OCI-LY3 (cell line): ENCODE data around the gene NEB.

Source experiments
- H2AFZ ChIP-seq: fragments of 200-600, 300-600 bp; shearing (Covaris generic); 2 replicates; pipeline ENCODE4 v1.6.0; 2014; ENCODE audit warnings: antibody characterized with exemption, low read depth, low read length
- H3K27ac ChIP-seq: fragments of 200-600, 300-600 bp; sonication (generic); 2 replicates; pipeline ENCODE4 v1.5.1; 2014; ENCODE audit warnings: mild to moderate bottlenecking, low read length, moderate library complexity, mixed read lengths
- H3K27me3 ChIP-seq: fragments of 200-600, 300-600 bp; sonication (generic); 2 replicates; pipeline ENCODE4 v1.6.1; 2014; ENCODE audit warnings: low read depth, low read length, mixed read lengths
- H3K36me3 ChIP-seq: fragments of 200-600, 300-600 bp; sonication (generic); replicated peaks from 2 replicates; pipeline ENCODE3; 2014; ENCODE audit warnings: low read depth, low read length, mixed read lengths
- H3K4me1 ChIP-seq: fragments of 300-600, 200-600 bp; sonication (generic); 2 replicates; pipeline ENCODE4 v1.6.1; 2014; ENCODE audit warnings: low read length, mixed read lengths
- H3K4me2 ChIP-seq: fragments of 200-600, 300-600 bp; sonication (generic); 2 replicates; pipeline ENCODE4 v1.6.1; 2014; ENCODE audit warnings: low read length, mixed read lengths
- H3K4me3 ChIP-seq: fragments of 300-600, 200-600 bp; sonication (generic); 2 replicates; pipeline ENCODE4 v1.5.1; 2014; ENCODE audit warnings: antibody characterized with exemption, mild to moderate bottlenecking, low read length, moderate library complexity
- H3K79me2 ChIP-seq: fragments of 300-600, 200-600 bp; shearing (Covaris generic); 2 replicates; pipeline ENCODE4 v1.6.1; 2014; ENCODE audit warnings: mild to moderate bottlenecking, low read length, mixed read lengths
- H3K9ac ChIP-seq: fragments of 300-600, 200-600 bp; shearing (Covaris generic); 2 replicates; pipeline ENCODE4 v1.6.0; 2014; ENCODE audit warnings: mild to moderate bottlenecking, low read length, moderate library complexity
- H3K9me3 ChIP-seq: fragments of 200-600, 300-600 bp; shearing (Covaris generic); 2 replicates; pipeline ENCODE4 v1.6.1; 2014; ENCODE audit warnings: low read length, mixed read lengths; ENCODE audit not compliant: insufficient read depth
- H4K20me1 ChIP-seq: fragments of 200-600, 300-600 bp; sonication (generic); 2 replicates; pipeline ENCODE4 v1.6.1; 2016; ENCODE audit warnings: low read length, mixed read lengths; ENCODE audit not compliant: insufficient read depth
- EZH2phosphoT487 ChIP-seq: fragments of 200-600 bp; shearing (Covaris generic); IDR thresholded peaks from 2 replicates; pipeline ENCODE4 v1.6.1; 2018; ENCODE audit warnings: antibody characterized with exemption, mixed run types, low read depth
- TF ChIP-seq, protein P1 (sequence below): fragments of 200-600, 300-600 bp; sonication (generic); IDR thresholded peaks from 2 replicates; pipeline ENCODE4 v1.5.1; 2014; ENCODE audit warnings: antibody characterized with exemption, low read length, low read depth

Gene NEB

DNA sequence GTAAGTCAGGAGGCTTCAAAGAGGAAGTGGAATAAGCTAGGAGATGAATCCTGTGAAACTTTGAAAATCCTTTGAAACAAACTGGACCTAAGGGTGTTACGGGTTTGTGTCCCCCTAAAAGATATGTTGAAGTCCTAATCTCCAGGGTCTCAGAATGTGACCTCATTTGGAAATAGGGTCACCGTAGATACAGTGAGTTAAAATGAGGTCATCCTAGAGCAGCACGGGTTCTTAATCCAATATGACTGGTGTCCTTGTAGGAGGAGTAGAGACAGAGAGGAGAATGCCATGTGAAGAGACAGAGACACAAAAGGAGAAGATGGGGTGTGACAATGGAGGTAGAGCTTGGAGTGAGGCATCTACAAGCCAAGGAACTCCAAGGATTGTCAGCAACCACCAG is 26.9 kb upstream of the NEB start:
- H2AFZ ChIP-seq: no peak overlapping the region

DNA sequence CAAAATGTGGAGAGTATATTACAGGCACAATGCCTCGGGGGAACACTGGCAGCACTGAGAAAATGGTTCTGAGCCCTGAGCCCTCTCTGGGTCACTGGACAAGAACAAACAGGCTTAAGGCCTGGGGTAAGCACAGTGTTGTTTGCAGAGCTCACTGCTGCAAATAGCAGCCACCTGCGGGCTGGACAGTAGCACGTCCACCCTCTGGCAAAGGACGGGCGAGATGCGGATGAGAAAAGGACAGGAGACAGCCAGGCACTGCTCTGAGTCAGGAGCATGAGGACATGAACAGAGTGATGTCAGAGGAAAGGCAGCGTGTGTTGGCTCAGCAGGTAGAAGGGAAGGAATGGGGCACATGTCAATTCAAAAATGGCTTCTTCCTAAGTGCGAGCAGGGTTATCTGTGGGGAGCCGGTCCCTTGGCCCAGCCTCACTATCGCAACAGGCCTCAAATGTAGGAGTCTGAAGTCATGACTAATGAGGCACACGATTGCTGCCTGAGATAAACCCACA is 25.9 kb upstream of the NEB start:
- Histone ChIP-seq H2AFZ (no peak overlapping the region), H3K9ac (no peak overlapping the region), H3K4me2 (no peak overlapping the region), H3K27me3 (no peaks in the 10 kb centered on the region), H3K4me1 (no peaks in the 10 kb centered on the region), H3K27ac (no peak overlapping the region), H4K20me1 (no peaks in the 10 kb centered on the region), H3K36me3 (no peaks in the 10 kb centered on the region), H3K4me3 (no peak overlapping the region), H3K9me3 (no peaks in the 10 kb centered on the region), H3K79me2 (no peaks in the 10 kb centered on the region)
- TF ChIP-seq EZH2phosphoT487: no peak
- TF ChIP-seq, protein P1, sequence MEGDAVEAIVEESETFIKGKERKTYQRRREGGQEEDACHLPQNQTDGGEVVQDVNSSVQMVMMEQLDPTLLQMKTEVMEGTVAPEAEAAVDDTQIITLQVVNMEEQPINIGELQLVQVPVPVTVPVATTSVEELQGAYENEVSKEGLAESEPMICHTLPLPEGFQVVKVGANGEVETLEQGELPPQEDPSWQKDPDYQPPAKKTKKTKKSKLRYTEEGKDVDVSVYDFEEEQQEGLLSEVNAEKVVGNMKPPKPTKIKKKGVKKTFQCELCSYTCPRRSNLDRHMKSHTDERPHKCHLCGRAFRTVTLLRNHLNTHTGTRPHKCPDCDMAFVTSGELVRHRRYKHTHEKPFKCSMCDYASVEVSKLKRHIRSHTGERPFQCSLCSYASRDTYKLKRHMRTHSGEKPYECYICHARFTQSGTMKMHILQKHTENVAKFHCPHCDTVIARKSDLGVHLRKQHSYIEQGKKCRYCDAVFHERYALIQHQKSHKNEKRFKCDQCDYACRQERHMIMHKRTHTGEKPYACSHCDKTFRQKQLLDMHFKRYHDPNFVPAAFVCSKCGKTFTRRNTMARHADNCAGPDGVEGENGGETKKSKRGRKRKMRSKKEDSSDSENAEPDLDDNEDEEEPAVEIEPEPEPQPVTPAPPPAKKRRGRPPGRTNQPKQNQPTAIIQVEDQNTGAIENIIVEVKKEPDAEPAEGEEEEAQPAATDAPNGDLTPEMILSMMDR: no peak

More for the DNA sequence above, 26.9 kb upstream of the NEB start:
- no peak overlapping the region for H3K4me3 ChIP-seq
- no peaks in the 10 kb centered on the region for H3K36me3 ChIP-seq
- H3K27ac ChIP-seq: no peak overlapping the region
- no peaks in the 10 kb centered on the region for H3K9me3 ChIP-seq
- H4K20me1 ChIP-seq: no peaks in the 10 kb centered on the region
- no peak overlapping the region for H3K4me2 ChIP-seq
- H3K4me1 ChIP-seq: peaks cover 7% of the 10 kb centered on the region
- H3K27me3 ChIP-seq: no peaks in the 10 kb centered on the region
- no peaks in the 10 kb centered on the region for H3K79me2 ChIP-seq
- TF ChIP-seq EZH2phosphoT487: no peak
- TF ChIP-seq, protein P1: no peak
- no peak overlapping the region for H3K9ac ChIP-seq

DNA sequence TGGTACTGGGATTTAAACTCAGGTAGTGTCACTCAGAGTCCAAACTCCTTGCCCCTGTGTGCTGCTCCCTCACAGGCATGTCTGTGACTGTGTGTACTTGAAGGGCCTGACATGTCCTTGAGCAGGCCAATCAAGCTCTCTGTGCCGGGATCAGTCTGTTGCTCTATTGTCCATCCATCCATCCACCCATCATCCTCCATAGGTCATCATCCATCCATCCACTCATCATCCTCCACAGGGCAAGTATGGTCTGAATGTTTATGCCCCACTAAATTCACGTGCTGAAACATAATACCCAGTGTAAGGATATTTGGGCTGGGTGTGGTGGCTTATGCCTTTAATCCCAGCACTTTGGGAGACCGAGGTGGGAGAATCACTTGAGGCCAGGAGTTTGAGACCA is 24.5 kb upstream of the NEB start:
- H3K4me3 ChIP-seq: no peak overlapping the region
- no peaks in the 10 kb centered on the region for H4K20me1 ChIP-seq
- H3K9ac ChIP-seq: no peak overlapping the region
- H2AFZ ChIP-seq: no peak overlapping the region
- no peaks in the 10 kb centered on the region for H3K27me3 ChIP-seq
- no peaks in the 10 kb centered on the region for H3K9me3 ChIP-seq
- H3K4me2 ChIP-seq: no peak overlapping the region
- TF ChIP-seq, protein P1: no peak
- no peak for TF ChIP-seq EZH2phosphoT487
- no peaks in the 10 kb centered on the region for H3K79me2 ChIP-seq
- no peak overlapping the region for H3K27ac ChIP-seq
- H3K4me1 ChIP-seq: no peaks in the 10 kb centered on the region
- H3K36me3 ChIP-seq: no peaks in the 10 kb centered on the region

DNA sequence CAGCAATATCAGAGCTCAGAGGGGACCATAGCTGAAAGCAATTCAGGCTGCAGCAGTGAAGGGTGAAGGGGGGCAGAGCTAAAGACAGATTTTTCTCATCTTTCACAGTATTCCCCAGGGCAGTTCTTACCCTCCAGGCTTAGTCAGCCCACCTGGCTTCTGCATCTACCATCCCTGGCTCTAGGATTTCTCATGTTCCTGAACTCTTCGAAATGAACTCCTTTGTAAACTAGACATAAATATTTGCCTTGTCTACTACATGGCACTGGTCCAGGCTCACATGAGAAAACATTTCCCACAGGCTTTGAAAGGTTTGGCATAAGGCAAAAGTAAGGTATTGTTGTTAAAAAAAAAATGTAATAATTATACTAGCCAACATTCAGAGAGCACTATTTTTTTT is 23.6 kb upstream of the NEB start:
- Histone ChIP-seq H3K4me1 (no peaks in the 10 kb centered on the region), H4K20me1 (no peaks in the 10 kb centered on the region), H3K9ac (no peak overlapping the region), H3K9me3 (no peaks in the 10 kb centered on the region), H3K27ac (no peak overlapping the region), H3K27me3 (no peaks in the 10 kb centered on the region), H3K79me2 (no peaks in the 10 kb centered on the region), H2AFZ (no peak overlapping the region), H3K36me3 (no peaks in the 10 kb centered on the region), H3K4me2 (no peak overlapping the region), H3K4me3 (no peak overlapping the region)
- TF ChIP-seq, protein P1: no peak
- no peak for TF ChIP-seq EZH2phosphoT487
